CD8-positive, alpha-beta memory T cell (primary cell): ENCODE measurements around the gene LRRC3C. TPM values are rescaled to one million over a fixed set of nuclear protein-coding genes. Genes with fewer than 3 reads are reported as not detected.
"Not testable (repeated sequence)": the region's sequence is repeated elsewhere in the genome, so short reads cannot be mapped to it uniquely, and the experiment has no call there.

Source experiments
- CTCF ChIA-PET: fragments of 350-600 bp; sonication (Branson Sonifier 250); formaldehyde crosslinking; loops from one replicate; lab custom pipeline; 2021; ENCODE audit warnings: antibody characterized with exemption; lab: Charles Lee
- POLR2A ChIA-PET: fragments of 350-600 bp; sonication (Branson Sonifier 250); formaldehyde crosslinking; loops from one replicate; lab custom pipeline; 2021; ENCODE audit warnings: antibody characterized with exemption; lab: Charles Lee
- DNase-seq, 5 donors: peaks; one replicate each; pipeline versions ENCODE4 v3.0.0 to v3.0.0-alpha.2; 2020 to 2022; ENCODE audit warnings: mixed read lengths in 1 of 5
- H3K27ac ChIP-seq: one replicate; pipeline ENCODE4 v1.7.0; 2013; ENCODE audit warnings: low read depth, mild to moderate bottlenecking, low read length, moderate library complexity
- H3K27me3 ChIP-seq: 2 replicates; pipeline ENCODE4 v1.7.0; 2013; ENCODE audit warnings: low read length, mild to moderate bottlenecking; ENCODE audit not compliant: insufficient read depth, poor library complexity, severe bottlenecking
- H3K36me3 ChIP-seq: 2 replicates; pipeline ENCODE4 v1.7.0; 2013; ENCODE audit warnings: mild to moderate bottlenecking, low read length, moderate library complexity; ENCODE audit not compliant: insufficient read depth
- H3K4me1 ChIP-seq: 2 replicates; pipeline ENCODE4 v1.7.0; 2013; ENCODE audit warnings: mild to moderate bottlenecking, low read length, moderate library complexity; ENCODE audit not compliant: insufficient read depth
- H3K4me3 ChIP-seq: 2 replicates; pipeline ENCODE4 v1.7.0; 2013; ENCODE audit warnings: mild to moderate bottlenecking, low read length
- H3K9me3 ChIP-seq: 2 replicates; pipeline ENCODE4 v1.7.0; 2013; ENCODE audit warnings: mild to moderate bottlenecking, low read length
- H3K27ac Mint-ChIP-seq, 8 donors: one replicate each; pipeline ENCODE4 v1.8.0; 2020 to 2021; ENCODE audit warnings: mixed read lengths in 8 of 8, mild to moderate bottlenecking in 6 of 8, inconsistent platforms in 3 of 8, moderate library complexity in 3 of 8
- H3K27me3 Mint-ChIP-seq, 2 donors: one replicate each; pipeline ENCODE4 v1.8.0; 2020 to 2021; ENCODE audit warnings: mixed read lengths in 2 of 2, mild to moderate bottlenecking in 1 of 2, moderate library complexity in 1 of 2
- H3K36me3 Mint-ChIP-seq, 3 donors: one replicate each; pipeline ENCODE4 v1.8.0; 2020 to 2021; ENCODE audit warnings: mixed read lengths in 3 of 3, inconsistent platforms in 1 of 3, mild to moderate bottlenecking in 1 of 3
- H3K4me1 Mint-ChIP-seq, 3 donors: one replicate each; pipeline ENCODE4 v1.8.0; 2020 to 2021; ENCODE audit warnings: mixed read lengths in 3 of 3, inconsistent platforms in 1 of 3, mild to moderate bottlenecking in 1 of 3
- H3K4me3 Mint-ChIP-seq, 7 donors: one replicate each; pipeline ENCODE4 v1.8.0; 2020 to 2021; ENCODE audit warnings: mixed read lengths in 7 of 7, mild to moderate bottlenecking in 6 of 7, moderate library complexity in 4 of 7, inconsistent platforms in 2 of 7
- H3K9me3 Mint-ChIP-seq, 5 donors: one replicate each; pipeline ENCODE4 v1.8.0; 2020 to 2022; ENCODE audit warnings: mixed read lengths in 5 of 5, mild to moderate bottlenecking in 3 of 5, moderate library complexity in 2 of 5, inconsistent platforms in 1 of 5
- polyA plus RNA-seq: library from polyadenylated mRNA; unstranded; fragments of 300-500 nt; fragmentation: Illumina TruSeq; gene quantifications from one replicate; pipeline ENCODE4 v1.2.3, GENCODE V29; 2021
- total RNA-seq, 2 experiments: library from RNA; stranded (reverse); gene quantifications; one replicate each; pipeline ENCODE4 v1.2.3, GENCODE V29; 2021

Gene LRRC3C
- total and polyA plus RNA-seq, 3 experiments from 2014 or later = not detected

DNA sequence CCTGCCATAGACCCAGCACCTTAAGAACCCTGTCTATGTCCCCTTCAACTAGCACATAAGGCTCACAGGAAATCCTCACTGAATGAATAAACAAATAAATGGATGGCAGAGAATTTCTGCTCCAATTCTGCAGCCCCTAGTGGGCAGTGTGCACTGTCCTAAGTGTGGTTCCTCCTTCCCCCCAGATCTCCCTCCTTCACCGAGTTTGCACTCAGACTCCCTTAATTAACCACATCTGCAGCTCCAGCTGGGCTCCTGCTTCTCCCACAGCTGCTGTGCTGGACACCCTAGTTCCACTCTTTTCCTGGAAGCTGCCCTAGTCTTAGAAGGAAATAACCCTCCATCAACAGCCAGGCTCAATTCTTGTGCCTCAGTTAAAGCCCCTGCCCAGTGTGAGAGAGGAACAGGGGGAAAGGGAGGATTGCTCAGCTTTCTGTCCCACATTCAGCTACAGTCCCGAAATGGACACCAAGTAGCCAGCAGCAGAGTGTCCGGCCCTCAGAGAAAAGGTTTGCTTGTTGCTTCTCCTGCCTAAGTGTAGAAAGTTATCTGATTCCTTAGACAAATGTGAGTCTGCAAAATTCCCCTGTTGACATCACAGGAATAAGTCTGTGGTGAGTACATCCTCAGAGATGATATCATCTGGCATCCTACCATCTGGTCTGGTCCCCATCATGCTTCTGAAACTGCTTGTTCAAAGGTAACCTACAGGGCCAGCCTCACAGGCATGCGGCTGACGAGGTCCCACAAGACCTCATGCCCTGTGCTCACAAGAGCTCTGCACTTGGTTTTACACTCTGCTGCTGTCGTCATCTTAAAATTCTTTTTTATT, 12.3 kb downstream of the LRRC3C start:
- peaks cover 9% of the 10 kb centered on the region for H3K4me1 ChIP-seq
- no peaks in the 10 kb centered on the region for H3K36me3 ChIP-seq
- H3K36me3 Mint-ChIP-seq = peaks cover 0 to 2% (median 0%) of the 10 kb centered on the region in 3 donors
- peaks cover 0 to 4% of the 10 kb centered on the region in 2 donors for H3K27me3 Mint-ChIP-seq
- H3K9me3 ChIP-seq = no peaks in the 10 kb centered on the region
- DNase-seq = peak in 2 of 5 donors; percentile 14 to 41
- H3K4me3 Mint-ChIP-seq = no peak overlapping the region
- no peak overlapping the region for H3K4me3 ChIP-seq
- POLR2A ChIA-PET = no interaction called here
- peak overlapping the region in 7 of 8 donors; percentile 37 to 87 (median 70) for H3K27ac Mint-ChIP-seq
- H3K27ac ChIP-seq = no peak overlapping the region
- H3K9me3 Mint-ChIP-seq = no peaks in the 10 kb centered on the region
- no peaks in the 10 kb centered on the region for H3K27me3 ChIP-seq
- CTCF ChIA-PET = interaction anchor here (1.1 kb wide), 1 partner anchor 41 kb away, joined by 3 read pairs; the partner anchor contains the start of gene PSMD3
- peaks cover 5 to 16% (median 11%) of the 10 kb centered on the region in 3 donors for H3K4me1 Mint-ChIP-seq

DNA sequence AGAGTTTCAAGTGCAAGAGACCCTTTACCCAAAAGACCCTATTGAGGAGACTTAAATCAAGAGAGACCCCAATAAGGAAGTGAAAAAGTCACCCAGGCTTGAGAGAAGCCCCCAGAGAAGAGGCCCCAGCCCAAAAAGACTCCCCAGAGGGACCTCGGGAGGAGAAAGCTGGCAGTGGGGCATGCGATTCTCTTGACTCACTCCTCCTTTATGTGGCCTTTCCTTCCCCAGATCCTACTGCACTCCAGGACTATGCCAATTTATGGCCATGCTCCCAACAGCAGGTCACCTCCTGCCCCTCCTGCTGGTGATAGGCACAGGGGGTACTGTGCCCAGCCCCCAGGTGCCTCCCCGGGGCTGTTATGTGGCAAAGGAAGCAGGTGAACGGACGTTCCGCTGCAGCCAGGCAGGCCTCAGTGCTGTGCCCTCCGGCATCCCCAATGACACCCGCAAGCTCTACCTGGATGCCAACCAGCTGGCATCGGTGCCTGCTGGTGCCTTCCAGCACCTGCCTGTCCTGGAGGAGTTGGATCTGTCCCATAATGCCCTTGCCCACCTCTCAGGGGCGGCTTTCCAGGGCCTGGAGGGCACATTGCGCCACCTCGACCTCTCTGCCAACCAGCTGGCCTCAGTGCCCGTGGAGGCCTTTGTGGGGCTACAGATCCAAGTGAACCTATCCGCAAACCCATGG, 16.3 kb downstream of the LRRC3C start:
- DNase-seq = no peak
- no peaks in the 10 kb centered on the region for H3K9me3 ChIP-seq
- no peaks in the 10 kb centered on the region for H3K36me3 ChIP-seq
- no peak overlapping the region for H3K4me3 ChIP-seq
- ChIA-PET CTCF (interaction anchor here (0.7 kb wide), 1 partner anchor 322 kb away, joined by 3 read pairs; no protein-coding TSS in a partner anchor), POLR2A (no interaction called here)
- no peaks in the 10 kb centered on the region for H3K36me3 Mint-ChIP-seq
- H3K4me1 ChIP-seq = peaks cover 9% of the 10 kb centered on the region
- H3K27me3 ChIP-seq = no peaks in the 10 kb centered on the region
- peaks cover 7 to 20% (median 11%) of the 10 kb centered on the region in 3 donors for H3K4me1 Mint-ChIP-seq
- H3K27me3 Mint-ChIP-seq = peaks cover 0 to 4% of the 10 kb centered on the region in 2 donors
- H3K9me3 Mint-ChIP-seq = no peaks in the 10 kb centered on the region
- H3K27ac Mint-ChIP-seq = no peak overlapping the region
- no peak overlapping the region for H3K4me3 Mint-ChIP-seq
- no peak overlapping the region for H3K27ac ChIP-seq

DNA sequence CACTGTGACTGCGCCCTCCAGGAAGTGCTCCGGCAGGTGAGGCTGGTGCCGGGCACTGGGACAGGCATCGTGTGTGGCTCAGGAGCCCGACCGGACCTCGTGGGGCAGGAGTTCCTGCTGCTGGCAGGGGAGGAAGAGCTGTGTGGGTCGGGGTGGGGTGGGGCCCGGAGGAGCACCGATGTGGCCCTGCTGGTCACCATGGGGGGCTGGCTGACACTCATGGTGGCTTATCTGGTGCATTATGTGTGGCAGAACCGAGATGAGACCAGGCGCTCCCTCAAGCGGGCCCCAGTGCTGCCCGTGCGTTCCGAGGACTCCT, 16.8 kb downstream of the LRRC3C start:
- H3K27me3 Mint-ChIP-seq = peaks cover 0 to 4% of the 10 kb centered on the region in 2 donors
- H3K4me1 Mint-ChIP-seq = peaks cover 7 to 16% (median 8%) of the 10 kb centered on the region in 3 donors
- POLR2A ChIA-PET = no interaction called here
- H3K4me3 ChIP-seq = no peak overlapping the region
- H3K9me3 Mint-ChIP-seq = no peaks in the 10 kb centered on the region
- H3K36me3 ChIP-seq = no peaks in the 10 kb centered on the region
- peaks cover 6% of the 10 kb centered on the region for H3K4me1 ChIP-seq
- no peak overlapping the region for H3K4me3 Mint-ChIP-seq
- H3K9me3 ChIP-seq = no peaks in the 10 kb centered on the region
- CTCF ChIA-PET = no interaction called here
- H3K27ac Mint-ChIP-seq = no peak overlapping the region
- no peak for DNase-seq
- no peak overlapping the region for H3K27ac ChIP-seq
- H3K36me3 Mint-ChIP-seq = no peaks in the 10 kb centered on the region
- H3K27me3 ChIP-seq = no peaks in the 10 kb centered on the region

DNA sequence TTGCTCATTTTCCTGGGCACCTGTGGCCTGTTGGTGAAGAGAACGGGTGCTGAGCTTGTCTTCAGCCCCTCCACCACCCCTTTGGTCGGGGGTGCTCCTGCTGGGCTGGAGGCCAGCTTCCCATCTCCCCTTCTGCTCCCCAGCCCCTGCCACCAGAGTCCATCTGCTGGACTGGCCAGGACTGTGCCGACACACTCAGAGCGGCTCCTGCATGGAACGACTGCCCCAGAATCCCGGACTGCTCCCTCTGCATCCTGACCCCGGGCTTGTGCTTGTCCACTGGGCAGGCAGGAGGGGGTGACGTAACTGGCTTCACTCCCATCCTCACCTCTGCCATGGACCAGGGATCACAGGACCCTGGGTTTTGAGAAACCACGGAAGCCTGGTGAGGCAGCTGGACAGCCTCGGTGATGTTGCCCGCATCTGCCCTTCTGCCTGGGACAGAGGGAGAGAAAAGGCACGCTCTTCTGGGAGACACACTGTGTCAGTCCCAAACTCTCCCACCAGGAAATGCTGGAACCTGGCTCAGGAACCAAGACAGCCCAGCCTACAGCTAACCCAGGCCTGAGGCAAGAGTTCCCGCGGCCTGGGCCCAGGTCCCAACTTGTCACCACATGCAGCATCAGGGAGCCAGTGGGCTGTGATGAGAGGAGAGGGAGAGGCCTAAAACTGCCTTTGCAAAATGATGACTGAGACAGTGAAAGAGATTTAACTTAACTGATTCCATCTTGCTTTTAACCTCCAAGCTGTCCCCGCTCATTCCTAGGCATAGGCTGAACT, 19.2 kb downstream of the LRRC3C start:
- Mint-ChIP-seq H3K4me3 (no peak overlapping the region), H3K36me3 (no peaks in the 10 kb centered on the region), H3K9me3 (no peaks in the 10 kb centered on the region), H3K4me1 (peaks cover 2 to 4% (median 2%) of the 10 kb centered on the region in 3 donors), H3K27ac (no peak overlapping the region), H3K27me3 (peaks cover 0 to 2% of the 10 kb centered on the region in 2 donors)
- Histone ChIP-seq H3K27me3 (no peaks in the 10 kb centered on the region), H3K36me3 (no peaks in the 10 kb centered on the region), H3K4me3 (no peak overlapping the region), H3K9me3 (no peaks in the 10 kb centered on the region), H3K4me1 (no peaks in the 10 kb centered on the region), H3K27ac (no peak overlapping the region)
- ChIA-PET POLR2A (no interaction called here), CTCF (no interaction called here)
- DNase-seq = no peak

DNA sequence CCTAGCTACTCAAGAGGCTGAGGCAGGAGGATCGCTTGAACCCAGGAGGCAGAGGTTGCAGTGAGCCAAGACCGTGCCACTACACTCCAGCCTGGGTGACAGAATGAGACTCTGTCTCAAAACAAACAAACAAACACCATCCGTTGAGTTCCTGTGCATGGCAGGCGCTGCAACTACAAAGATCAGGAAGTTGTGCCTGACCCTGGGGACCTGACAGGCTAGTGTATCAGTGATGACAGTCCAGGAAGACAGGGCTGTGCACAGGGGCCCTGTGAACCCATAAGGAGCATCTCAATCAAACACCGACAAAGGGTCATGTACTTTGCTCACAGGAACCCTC, 20.9 kb downstream of the LRRC3C start:
- Mint-ChIP-seq H3K27ac (peak overlapping the region in 1 of 8 donors; percentile 33), H3K4me1 (peaks cover 7 to 15% (median 12%) of the 10 kb centered on the region in 3 donors)
- H3K27ac ChIP-seq, CTCF ChIA-PET, H3K4me1 ChIP-seq, DNase-seq, H3K36me3 Mint-ChIP-seq, H3K9me3 Mint-ChIP-seq, H3K4me3 Mint-ChIP-seq, H3K27me3 Mint-ChIP-seq, H3K27me3 ChIP-seq, H3K4me3 ChIP-seq, H3K9me3 ChIP-seq, H3K36me3 ChIP-seq, POLR2A ChIA-PET: not testable (repeated sequence)

DNA sequence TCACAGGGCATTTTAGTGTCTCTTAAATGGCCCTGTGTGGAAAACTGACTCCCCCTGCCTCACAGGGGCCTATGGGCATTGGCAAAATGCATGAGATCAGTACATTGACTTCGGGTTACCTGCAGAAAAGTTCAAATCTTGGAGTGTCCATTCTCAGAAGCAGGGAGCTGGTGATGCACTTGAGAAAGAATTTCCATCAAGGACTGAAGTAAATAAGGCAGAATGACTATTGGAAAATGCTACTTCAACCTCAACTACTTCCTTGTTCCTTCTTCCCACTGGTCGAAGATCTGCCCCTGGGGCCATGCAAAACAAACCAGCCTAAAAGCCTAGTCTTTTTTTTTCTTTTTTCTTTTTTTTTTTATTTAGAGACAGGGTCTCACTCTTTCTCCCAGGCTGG, 21.5 kb downstream of the LRRC3C start:
- H3K36me3 ChIP-seq = no peaks in the 10 kb centered on the region
- no peaks in the 10 kb centered on the region for H3K27me3 ChIP-seq
- ChIA-PET POLR2A (no interaction called here), CTCF (no interaction called here)
- no peak overlapping the region for H3K27ac ChIP-seq
- no peaks in the 10 kb centered on the region for H3K9me3 Mint-ChIP-seq
- H3K9me3 ChIP-seq = no peaks in the 10 kb centered on the region
- no peak for DNase-seq
- no peak overlapping the region for H3K4me3 ChIP-seq
- H3K4me1 Mint-ChIP-seq = peaks cover 10 to 19% (median 12%) of the 10 kb centered on the region in 3 donors
- H3K4me3 Mint-ChIP-seq = no peak overlapping the region
- H3K27ac Mint-ChIP-seq = peak overlapping the region in 1 of 8 donors; percentile 50
- H3K27me3 Mint-ChIP-seq = no peaks in the 10 kb centered on the region
- H3K4me1 ChIP-seq = peaks cover 12% of the 10 kb centered on the region
- H3K36me3 Mint-ChIP-seq = no peaks in the 10 kb centered on the region

DNA sequence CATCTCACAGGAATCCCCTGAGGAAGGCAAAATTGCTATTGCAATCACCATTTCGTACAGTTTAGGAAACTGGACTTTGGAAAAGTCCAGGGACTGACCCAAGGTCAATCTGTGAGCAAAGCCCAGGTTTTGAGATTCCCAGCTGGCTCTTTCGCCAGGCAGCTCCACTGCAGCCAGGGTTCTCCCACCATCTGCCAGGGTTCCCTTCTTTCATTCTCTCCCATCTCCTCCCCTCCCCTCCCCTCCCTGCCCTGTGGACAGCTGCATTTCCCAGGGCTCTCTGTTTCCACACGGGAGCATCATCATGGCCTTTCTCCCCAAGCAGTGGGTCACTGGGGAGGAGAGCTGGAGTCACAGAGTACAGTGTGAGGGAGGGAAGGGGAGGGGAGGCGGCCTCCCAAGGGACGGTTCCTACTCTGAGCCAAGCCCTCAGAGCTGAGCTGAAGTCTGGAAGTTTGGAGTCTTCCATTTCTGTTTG, 23.4 kb downstream of the LRRC3C start:
- peaks cover 10 to 19% (median 12%) of the 10 kb centered on the region in 3 donors for H3K4me1 Mint-ChIP-seq
- Histone ChIP-seq H3K27ac (no peak overlapping the region), H3K9me3 (no peaks in the 10 kb centered on the region), H3K4me3 (no peak overlapping the region), H3K36me3 (no peaks in the 10 kb centered on the region), H3K4me1 (peaks cover 12% of the 10 kb centered on the region), H3K27me3 (no peaks in the 10 kb centered on the region)
- no peaks in the 10 kb centered on the region for H3K27me3 Mint-ChIP-seq
- CTCF ChIA-PET = interaction anchor here (1.1 kb wide), 1 partner anchor 12 kb away, joined by 3 read pairs; no protein-coding TSS in a partner anchor
- no peak for DNase-seq
- H3K4me3 Mint-ChIP-seq = peak overlapping the region in 1 of 7 donors; percentile 56
- H3K9me3 Mint-ChIP-seq = no peaks in the 10 kb centered on the region
- H3K27ac Mint-ChIP-seq = peak overlapping the region in 1 of 8 donors; percentile 29
- H3K36me3 Mint-ChIP-seq = no peaks in the 10 kb centered on the region
- POLR2A ChIA-PET = no interaction called here
